GM23338 (cell line): ENCODE measurements around the gene PCDHGA7. TPM values are rescaled to one million over a fixed set of nuclear protein-coding genes. Genes with fewer than 3 reads are reported as not detected.

Experiments
- ATAC-seq: fragments of 200-7000 bp; cut with Tn5 transposase; 3 replicates; pipeline ENCODE4 v1.9.1; 2020
- DNase-seq: peaks from one replicate; pipeline ENCODE4 v3.0.0-alpha.2; 2015; ENCODE audit warnings: low spot score
- H2AFZ ChIP-seq: fragments of 200-600 bp; sonication (generic); 2 replicates; pipeline ENCODE4 v1.8.0; 2016; ENCODE audit warnings: antibody characterized with exemption, mild to moderate bottlenecking, moderate library complexity
- H3F3A ChIP-seq: fragments of 200-600 bp; sonication (generic); replicated peaks from 2 replicates; pipeline ENCODE4 v1.8.0; 2017; ENCODE audit warnings: antibody characterized with exemption, mixed run types, low read depth
- H3K27ac ChIP-seq: fragments of 200-600 bp; sonication (generic); 2 replicates; pipeline ENCODE4 v1.6.1; 2016; ENCODE audit warnings: low read depth
- H3K27me3 ChIP-seq: fragments of 200-600 bp; sonication (generic); 2 replicates; pipeline ENCODE4 v1.8.0; 2016; ENCODE audit warnings: mild to moderate bottlenecking, mixed run types, moderate library complexity; ENCODE audit not compliant: insufficient read depth
- H3K36me3 ChIP-seq: fragments of 200-600 bp; sonication (generic); 2 replicates; pipeline ENCODE4 v1.8.0; 2016; ENCODE audit warnings: mild to moderate bottlenecking; ENCODE audit not compliant: insufficient read depth
- H3K4me1 ChIP-seq: fragments of 200-600 bp; sonication (generic); 2 replicates; pipeline ENCODE4 v1.8.0; 2016; ENCODE audit warnings: mild to moderate bottlenecking, moderate library complexity; ENCODE audit not compliant: insufficient read depth
- H3K4me2 ChIP-seq: fragments of 200-600 bp; sonication (generic); 2 replicates; pipeline ENCODE4 v1.7.1; 2017; ENCODE audit warnings: mixed run types
- H3K4me3 ChIP-seq: fragments of 200-600 bp; sonication (generic); 2 replicates; pipeline ENCODE4 v1.6.1; 2016; ENCODE audit warnings: mixed run types
- H3K79me2 ChIP-seq: fragments of 200-600 bp; sonication (generic); replicated peaks from 2 replicates; pipeline ENCODE4 v1.8.0; 2017; ENCODE audit warnings: mild to moderate bottlenecking; ENCODE audit not compliant: insufficient read depth
- H3K9me2 ChIP-seq: fragments of 200-600 bp; sonication (generic); 2 replicates; pipeline ENCODE4 v1.8.0; 2017; ENCODE audit not compliant: insufficient read depth
- H4K20me1 ChIP-seq: fragments of 200-600 bp; sonication (generic); replicated peaks from 2 replicates; pipeline ENCODE4 v1.8.0; 2017; ENCODE audit warnings: mild to moderate bottlenecking; ENCODE audit not compliant: insufficient read depth
- H3K27ac Mint-ChIP-seq: 2 replicates; pipeline ENCODE4 v1.8.0; 2020; ENCODE audit warnings: inconsistent platforms, mild to moderate bottlenecking, moderate library complexity, mixed read lengths
- H3K27me3 Mint-ChIP-seq: 3 replicates; pipeline ENCODE4 v1.8.0; 2022; ENCODE audit warnings: low read depth, mild to moderate bottlenecking, moderate library complexity, mixed read lengths, inconsistent platforms; ENCODE audit not compliant: insufficient read depth, poor library complexity
- H3K36me3 Mint-ChIP-seq: 3 replicates; pipeline ENCODE4 v1.8.0; 2021; ENCODE audit warnings: low read depth, mild to moderate bottlenecking, inconsistent platforms, moderate library complexity, mixed read lengths
- H3K4me1 Mint-ChIP-seq: 3 replicates; pipeline ENCODE4 v1.8.0; 2020; ENCODE audit warnings: mild to moderate bottlenecking, inconsistent platforms, mixed read lengths
- H3K4me3 Mint-ChIP-seq: 3 replicates; pipeline ENCODE4 v1.8.0; 2021; ENCODE audit warnings: moderate library complexity, mild to moderate bottlenecking, inconsistent platforms, mixed read lengths
- H3K9me3 Mint-ChIP-seq: 3 replicates; pipeline ENCODE4 v1.8.0; 2020; ENCODE audit warnings: moderate library complexity, mild to moderate bottlenecking, inconsistent platforms, mixed read lengths
- CTCF ChIP-seq, 2 experiments: fragments of 200-600 bp in 1 of 2; sonication (generic) in 1 of 2; conservative IDR thresholded peaks; 2 replicates each; pipeline versions ENCODE4 v1.5.1 to v1.6.1; 2016 to 2017; ENCODE audit warnings: antibody characterized with exemption in 2 of 2, low read depth in 2 of 2, mild to moderate bottlenecking in 2 of 2, moderate library complexity in 1 of 2
- ETS1 ChIP-seq: IDR thresholded peaks from 2 replicates; pipeline ENCODE4 v1.6.1; 2016; ENCODE audit warnings: antibody characterized with exemption
- EZH2 ChIP-seq: fragments of 200-600 bp; sonication (generic); IDR thresholded peaks from one replicate; pipeline ENCODE4 v1.8.0; 2017; ENCODE audit warnings: antibody characterized with exemption, mild to moderate bottlenecking, low read depth; ENCODE audit not compliant: unreplicated experiment
- EZH2phosphoT487 ChIP-seq: fragments of 200-600 bp; sonication (generic); IDR thresholded peaks from one replicate; pipeline ENCODE4 v1.8.1; 2018; ENCODE audit warnings: antibody characterized with exemption; ENCODE audit not compliant: unreplicated experiment
- JUNB ChIP-seq: IDR thresholded peaks from one replicate; pipeline ENCODE4 v1.6.1; 2016; ENCODE audit warnings: antibody characterized with exemption; ENCODE audit not compliant: unreplicated experiment
- NANOG ChIP-seq: IDR thresholded peaks from 2 replicates; pipeline ENCODE4 v1.6.1; 2016; ENCODE audit warnings: antibody characterized with exemption, borderline replicate concordance
- POLR2AphosphoS5 ChIP-seq: IDR thresholded peaks from 2 replicates; pipeline ENCODE4 v1.6.1; 2016; ENCODE audit warnings: antibody characterized with exemption, low read depth
- REST ChIP-seq: IDR thresholded peaks from one replicate; pipeline ENCODE4 v1.6.1; 2018; ENCODE audit warnings: antibody characterized with exemption; ENCODE audit not compliant: unreplicated experiment
- STAT1 ChIP-seq: IDR thresholded peaks from one replicate; pipeline ENCODE4 v1.6.1; 2016; ENCODE audit warnings: antibody characterized with exemption; ENCODE audit not compliant: unreplicated experiment
- ZNF114 ChIP-seq: fragments of 250-450 bp; sonication (Bioruptor Pico); IDR thresholded peaks from 2 replicates; pipeline ENCODE4 v1.5.0; 2020; ENCODE audit warnings: mild to moderate bottlenecking, moderate library complexity
- ZNF331 ChIP-seq: fragments of 250-450 bp; sonication (Bioruptor Pico); IDR thresholded peaks from 2 replicates; pipeline ENCODE4 v1.5.0; 2020; ENCODE audit warnings: low read depth, mild to moderate bottlenecking, moderate library complexity
- polyA plus RNA-seq: library from polyadenylated mRNA; unstranded; fragments of >200 nt; fragmentation: Nextera tagmentation; extraction: Ambion mirVana; gene quantifications from 2 replicates; pipeline ENCODE4 v1.2.1, GENCODE V29; 2016
- total RNA-seq: library from RNA; depleted of rRNA; stranded (reverse); fragments of >200 nt; shearing (Covaris generic); gene quantifications from 2 replicates; pipeline ENCODE4 v1.2.3, GENCODE V29; 2014

PCDHGA7 gene
- total and polyA plus RNA-seq, 2 experiments from 2014 or later = 0.44 to 4.4 TPM

GRCh38 chr5:141409598-141410306, 27.2 kb downstream of the PCDHGA7 start:
- H3K9me2 ChIP-seq = no peaks in the 10 kb centered on the region
- H3K4me1 ChIP-seq = peaks cover 5% of the 10 kb centered on the region
- H3K36me3 ChIP-seq = no peaks in the 10 kb centered on the region
- Mint-ChIP-seq H3K4me1 (peaks cover 8% of the 10 kb centered on the region), H3K36me3 (peaks cover 39% of the 10 kb centered on the region), H3K27me3 (peaks cover 15% of the 10 kb centered on the region), H3K27ac (no peak overlapping the region), H3K4me3 (peak overlapping the region; percentile 28; the same call in 1 of the 3 replicates), H3K9me3 (peaks cover 37% of the 10 kb centered on the region)
- TF ChIP-seq EZH2 (no peak), STAT1 (no peak)
- no peaks in the 10 kb centered on the region for H3F3A ChIP-seq
- ATAC-seq = no peak
- no peak overlapping the region for H3K4me3 ChIP-seq
- no peak overlapping the region for H2AFZ ChIP-seq
- peaks cover 7% of the 10 kb centered on the region; the same call in 1 of the 2 replicates for H4K20me1 ChIP-seq
- H3K79me2 ChIP-seq = 0 out of 2 replicates have a peak, but pooled peaks cover 4% of the 10 kb centered on the region
- H3K4me2 ChIP-seq = no peak overlapping the region
- H3K27ac ChIP-seq = no peak overlapping the region
- no peak for DNase-seq
- H3K27me3 ChIP-seq = peaks cover 8% of the 10 kb centered on the region

- H3K79me2 ChIP-seq = 0 out of 2 replicates have a peak, but pooled peaks cover 4% of the 10 kb centered on the region
- no peak for TF ChIP-seq ETS1
- TF ChIP-seq POLR2AphosphoS5 = no peak
- TF ChIP-seq ZNF331 (CRISPR knock-in tag) = no peak
- TF ChIP-seq REST = no peak
- TF ChIP-seq STAT1 = no peak
- no peak for TF ChIP-seq ZNF114 (CRISPR knock-in tag)
- no peak for TF ChIP-seq EZH2phosphoT487
- TF ChIP-seq JUNB = no peak
- no peak for TF ChIP-seq CTCF (conservative IDR thresholded peaks at IDR 0.05; ENCODE audit: low read depth in 2 of 2)
- TF ChIP-seq EZH2 = no peak
- TF ChIP-seq NANOG = no peak
These were observed 29.0 kb downstream of the PCDHGA7 start for GRCh38 chr5:141411575-141411974.

More at GRCh38 chr5:141411575-141411974, 29.0 kb downstream of the PCDHGA7 start:
- no peaks in the 10 kb centered on the region for H3F3A ChIP-seq
- ATAC-seq (no peak), DNase-seq (no peak)
- no peak overlapping the region for H3K27ac Mint-ChIP-seq
- H2AFZ ChIP-seq = no peak overlapping the region
- no peak overlapping the region for H3K4me3 Mint-ChIP-seq
- H3K4me3 ChIP-seq = no peak overlapping the region
- peaks cover 5% of the 10 kb centered on the region for H3K4me1 ChIP-seq
- H3K27me3 Mint-ChIP-seq = peaks cover 18% of the 10 kb centered on the region
- H3K27ac ChIP-seq = no peak overlapping the region
- H3K9me3 Mint-ChIP-seq = peaks cover 38% of the 10 kb centered on the region
- no peak overlapping the region for H3K4me2 ChIP-seq
- H3K27me3 ChIP-seq = peaks cover 8% of the 10 kb centered on the region
- peaks cover 7% of the 10 kb centered on the region; the same call in 1 of the 2 replicates for H4K20me1 ChIP-seq
- no peaks in the 10 kb centered on the region for H3K36me3 ChIP-seq
- H3K4me1 Mint-ChIP-seq = peaks cover 14% of the 10 kb centered on the region
- peaks cover 43% of the 10 kb centered on the region for H3K36me3 Mint-ChIP-seq
- H3K9me2 ChIP-seq = no peaks in the 10 kb centered on the region
